ENCODE results near the gene DRGX.
A peak's percentile ranks its signal among the peaks of the same experiment; 100 is the strongest.

Gene DRGX

GRCh38 chr10:49395741-49396665 lies at the start of gene DRGX:
TSS of gene DRGX (minus strand) at chr10:49396089. CDS start at chr10:49395440, 649 bp downstream.
- DNase-seq = no peak

DNA sequence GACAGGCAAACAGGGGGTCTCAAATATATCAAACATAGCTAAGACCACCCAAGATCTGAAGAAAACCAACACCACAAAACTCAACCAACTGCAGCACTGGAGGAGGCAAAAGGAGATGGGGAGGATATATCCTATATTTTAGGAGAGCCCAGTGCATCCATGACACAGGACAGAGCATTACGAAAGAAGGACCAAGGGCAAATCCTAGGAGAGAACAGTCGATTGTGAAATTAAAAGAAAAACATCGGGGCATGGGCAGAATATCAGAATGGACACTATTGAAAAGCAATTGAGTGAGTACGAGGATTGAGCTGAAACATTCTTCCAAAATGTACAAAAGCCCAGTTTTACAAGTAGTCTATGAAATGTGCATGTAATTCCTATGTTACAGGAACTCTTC lies 48.5 kb upstream of the DRGX start:
- no peak for DNase-seq

GRCh38 chr10:49442863-49443262 lies 47.0 kb upstream of the DRGX start:
- no peak for DNase-seq

- DNase-seq = peak; percentile 19
These were observed 45.9 kb upstream of the DRGX start for GRCh38 chr10:49441488-49442476.

- no peak for DNase-seq
These were observed 39.3 kb upstream of the DRGX start for GRCh38 chr10:49435225-49435624.

DNA sequence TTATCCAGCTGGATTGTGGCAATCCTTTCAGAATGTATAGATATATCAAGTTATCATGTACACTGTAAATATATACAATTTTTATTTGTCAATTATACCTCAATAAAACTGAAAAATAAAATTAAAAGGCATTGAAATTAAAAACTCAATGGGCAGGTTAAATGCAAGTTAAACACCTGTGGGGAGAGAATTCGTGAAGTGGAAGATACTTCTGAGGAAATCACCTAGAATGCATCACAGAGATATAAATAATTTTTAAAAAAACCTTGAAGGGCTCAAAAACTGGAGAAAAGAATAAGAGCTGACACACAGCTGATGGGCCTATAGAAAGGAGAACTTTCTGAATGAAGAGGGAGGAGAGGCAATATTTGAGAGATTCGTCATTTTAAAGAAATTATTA lies 37.2 kb upstream of the DRGX start:
- no peak for DNase-seq

DNA sequence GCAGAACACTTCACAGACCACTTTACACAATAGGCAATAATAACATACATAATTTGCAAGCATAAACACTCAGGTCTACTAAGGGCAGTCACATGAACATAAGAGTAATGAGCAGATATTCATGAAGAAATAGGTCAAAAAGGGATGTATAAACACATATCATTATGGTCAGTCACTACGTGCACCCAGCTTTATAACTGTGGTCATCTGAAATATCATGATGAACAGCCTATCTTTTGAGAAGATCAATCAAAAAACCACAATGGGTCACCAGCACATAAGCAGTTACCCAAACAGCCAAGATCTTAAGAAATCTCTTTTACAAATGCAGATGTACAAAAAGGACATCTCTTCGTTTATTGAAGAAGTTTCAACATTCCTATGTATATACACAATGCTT lies 35.5 kb upstream of the DRGX start:
- DNase-seq = no peak

GRCh38 chr10:49429458-49429857 lies 33.6 kb upstream of the DRGX start:
- DNase-seq = no peak

DNA sequence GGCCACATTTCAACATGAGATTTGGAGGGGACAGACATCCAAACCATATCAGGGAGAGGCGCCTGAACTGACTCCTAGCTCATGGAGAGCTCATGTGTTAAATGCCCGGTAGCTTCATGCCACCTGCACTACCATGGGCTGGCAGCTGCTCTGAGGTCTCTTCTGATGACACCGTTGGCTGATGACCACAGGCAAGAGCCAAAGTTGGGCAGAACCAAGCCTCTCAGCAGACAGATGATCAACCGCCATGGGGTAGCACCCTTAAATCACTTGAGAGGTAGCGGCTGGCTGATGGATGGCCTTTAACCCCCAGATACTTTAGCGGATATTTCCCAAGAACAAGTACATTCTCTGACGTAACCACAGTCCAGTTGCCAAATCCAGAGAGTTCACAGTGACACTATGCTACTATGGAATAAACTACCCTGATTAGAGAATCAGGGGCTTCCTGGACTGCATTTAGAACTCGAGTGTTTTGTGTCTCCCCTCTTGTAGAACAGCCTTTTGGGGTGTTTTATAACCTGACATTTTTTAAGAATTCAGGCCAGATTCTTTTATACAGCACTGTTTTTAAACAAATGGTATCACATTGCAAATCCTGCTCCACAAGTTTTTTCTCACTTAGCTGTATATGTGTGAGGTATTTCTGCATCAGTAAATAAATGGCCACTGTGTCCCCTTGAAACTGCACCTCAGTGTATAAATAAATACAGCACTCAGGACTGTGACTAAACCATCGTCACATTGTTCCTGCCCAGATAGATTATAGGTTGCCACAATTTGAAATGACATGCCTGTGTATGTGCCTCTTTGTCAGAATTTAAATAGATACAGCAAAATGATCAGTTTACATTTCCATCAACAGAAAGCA lies 30.8 kb upstream of the DRGX start:
- DNase-seq = no peak

DNA sequence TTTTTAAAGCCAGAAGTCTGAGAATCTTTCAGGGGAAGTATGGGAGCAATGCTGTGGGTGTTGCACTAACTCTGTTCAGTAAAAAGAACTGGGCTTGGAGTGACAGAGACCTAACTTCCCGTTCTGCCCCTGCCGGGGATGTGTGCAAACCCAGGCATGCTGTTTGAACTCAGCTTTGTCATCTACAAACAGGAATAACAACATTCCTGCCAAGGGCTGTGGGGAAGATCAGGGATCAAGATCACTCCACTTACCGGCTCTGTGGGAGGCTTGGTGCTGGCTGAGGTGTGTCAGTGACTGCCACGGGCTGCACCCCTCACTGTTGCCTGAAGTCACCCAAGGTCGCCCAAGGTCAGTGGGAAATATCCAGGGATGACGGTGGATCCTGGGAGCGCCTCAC lies 23.1 kb upstream of the DRGX start:
- DNase-seq = no peak

DNA sequence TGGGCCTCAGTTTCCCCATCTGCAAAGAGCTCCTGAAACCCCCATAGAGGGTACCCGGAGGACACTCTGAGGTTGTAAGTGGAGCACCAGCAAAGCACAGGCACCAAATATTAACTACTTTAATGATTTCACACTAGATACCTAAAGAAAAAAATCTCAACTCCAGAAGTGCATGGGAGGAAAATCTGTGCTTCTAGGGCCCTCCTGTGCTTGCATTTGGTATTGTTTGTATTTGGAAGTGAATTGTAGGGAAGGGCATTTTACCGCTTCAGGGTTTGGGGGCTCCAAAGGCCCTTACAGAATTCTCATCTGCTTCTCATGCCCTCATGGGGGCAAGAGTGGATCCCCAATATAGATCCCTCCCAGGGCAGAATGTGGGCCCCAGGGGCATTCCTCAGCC lies 22.4 kb upstream of the DRGX start:
- no peak for DNase-seq

DNA sequence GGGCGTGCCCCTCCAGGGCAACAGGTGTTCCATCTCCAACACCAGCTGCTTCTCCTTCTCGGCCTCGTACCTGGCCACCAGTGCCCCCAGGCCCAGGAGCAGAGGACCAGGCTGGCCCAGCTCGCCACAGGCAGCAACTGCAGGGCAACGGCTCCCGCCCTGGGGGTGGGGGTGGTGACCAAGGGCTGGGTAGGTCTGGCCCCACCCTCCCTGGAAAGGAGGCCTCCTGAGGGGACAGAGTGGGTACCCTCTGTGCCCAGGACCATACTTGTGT lies 22.1 kb upstream of the DRGX start:
- no peak for DNase-seq

DNA sequence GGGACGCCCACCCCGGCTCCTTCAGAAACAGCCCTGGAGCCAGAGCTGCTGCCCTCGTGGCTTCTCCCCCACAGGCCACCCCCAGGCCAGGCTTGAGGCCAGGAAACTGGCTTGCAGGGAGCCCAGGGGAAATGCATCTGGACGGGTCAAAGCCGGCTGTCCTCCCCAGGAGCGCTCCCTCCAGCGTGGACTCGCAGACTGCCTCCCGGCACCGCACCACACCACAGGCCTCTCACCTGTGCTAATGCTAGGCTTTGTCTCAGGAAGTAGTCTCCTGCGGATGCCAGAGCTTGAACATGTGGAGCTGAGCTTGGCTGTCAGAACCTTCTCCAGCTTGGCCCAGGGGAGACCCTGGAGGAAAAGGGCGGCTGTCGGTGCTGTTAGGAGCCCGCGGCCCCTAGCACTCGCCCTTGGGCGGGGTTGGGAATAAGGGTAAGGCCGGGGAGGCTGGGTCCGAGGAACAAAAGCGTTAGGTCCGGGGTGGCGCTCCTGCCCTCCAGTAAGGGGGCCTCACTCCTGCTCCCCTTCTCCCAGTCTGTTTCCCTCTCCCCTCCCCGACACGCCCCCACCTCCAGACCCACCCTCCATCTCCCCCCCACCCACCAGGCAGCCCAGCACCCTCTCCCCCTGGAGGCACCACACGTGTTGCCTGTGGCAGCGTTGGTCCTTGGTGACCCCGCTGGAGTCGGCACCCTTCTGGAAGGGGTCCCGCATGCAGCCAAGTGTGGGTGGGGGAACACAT lies 21.6 kb upstream of the DRGX start:
- no peak for DNase-seq

DNA sequence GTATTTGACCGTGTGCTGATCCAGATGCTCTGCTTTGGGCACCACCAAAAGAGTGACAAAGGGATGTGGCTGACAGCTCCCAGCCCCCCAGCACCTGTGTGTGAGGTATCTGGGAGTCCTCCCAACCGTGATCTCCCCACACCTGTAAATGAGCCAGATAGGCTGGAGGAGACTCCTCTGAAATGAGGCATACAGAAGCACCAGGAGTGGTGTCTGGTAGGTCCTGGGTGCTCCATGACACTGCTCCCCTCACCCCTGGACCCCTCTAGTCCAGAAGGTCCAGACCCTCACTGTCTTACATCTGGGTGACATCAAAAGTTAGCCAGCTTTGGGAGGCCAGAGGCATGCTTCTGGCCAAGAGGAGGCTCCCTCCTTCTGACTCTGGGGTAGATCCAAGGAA lies 20.0 kb upstream of the DRGX start:
- no peak for DNase-seq

- no peak for DNase-seq
These were observed 19.2 kb upstream of the DRGX start for GRCh38 chr10:49415109-49415508.

- DNase-seq = no peak
These were observed 18.6 kb upstream of the DRGX start for GRCh38 chr10:49414496-49414895.

DNA sequence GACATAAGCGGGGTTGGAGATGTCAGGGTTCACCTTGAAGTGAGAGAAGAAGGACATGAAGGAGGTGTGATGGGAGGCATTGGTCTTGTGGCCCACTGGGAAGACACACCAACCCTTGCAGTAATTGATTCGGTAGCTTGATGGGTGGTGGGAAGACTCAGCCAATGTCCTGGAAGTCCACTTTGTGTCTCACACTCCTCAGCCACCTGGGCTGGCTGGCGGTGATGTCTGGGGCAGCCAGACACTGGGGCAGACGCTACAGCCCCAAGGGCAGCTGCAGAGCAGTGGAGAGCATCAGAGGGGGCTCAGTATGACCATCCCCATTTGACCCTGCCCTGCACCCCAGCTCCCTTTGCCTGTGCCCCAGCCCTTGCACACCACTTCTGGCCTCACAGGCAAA lies 16.7 kb upstream of the DRGX start:
- no peak for DNase-seq

GRCh38 chr10:49410365-49411074 lies 14.6 kb upstream of the DRGX start:
- no peak for DNase-seq

DNA sequence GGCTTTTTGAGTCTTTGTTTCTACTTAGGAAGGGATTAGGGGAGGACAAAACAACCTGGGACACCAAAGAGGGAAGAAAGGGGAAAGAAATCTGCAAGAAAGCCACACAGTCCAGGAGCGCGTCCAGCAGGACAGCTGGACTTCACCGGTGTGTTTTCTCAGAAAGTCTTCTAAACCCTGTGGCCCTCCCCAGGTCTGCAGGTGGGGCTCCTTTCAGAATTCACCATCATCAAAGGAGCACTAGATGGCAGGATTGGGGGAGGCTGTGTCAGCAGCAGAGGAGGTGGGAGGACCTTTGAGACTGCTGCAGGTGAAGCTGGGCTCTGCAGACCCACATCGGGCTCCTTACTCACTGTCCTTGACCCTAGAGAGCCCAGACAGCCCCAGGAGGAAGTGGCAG lies 13.9 kb upstream of the DRGX start:
- no peak for DNase-seq

DNA sequence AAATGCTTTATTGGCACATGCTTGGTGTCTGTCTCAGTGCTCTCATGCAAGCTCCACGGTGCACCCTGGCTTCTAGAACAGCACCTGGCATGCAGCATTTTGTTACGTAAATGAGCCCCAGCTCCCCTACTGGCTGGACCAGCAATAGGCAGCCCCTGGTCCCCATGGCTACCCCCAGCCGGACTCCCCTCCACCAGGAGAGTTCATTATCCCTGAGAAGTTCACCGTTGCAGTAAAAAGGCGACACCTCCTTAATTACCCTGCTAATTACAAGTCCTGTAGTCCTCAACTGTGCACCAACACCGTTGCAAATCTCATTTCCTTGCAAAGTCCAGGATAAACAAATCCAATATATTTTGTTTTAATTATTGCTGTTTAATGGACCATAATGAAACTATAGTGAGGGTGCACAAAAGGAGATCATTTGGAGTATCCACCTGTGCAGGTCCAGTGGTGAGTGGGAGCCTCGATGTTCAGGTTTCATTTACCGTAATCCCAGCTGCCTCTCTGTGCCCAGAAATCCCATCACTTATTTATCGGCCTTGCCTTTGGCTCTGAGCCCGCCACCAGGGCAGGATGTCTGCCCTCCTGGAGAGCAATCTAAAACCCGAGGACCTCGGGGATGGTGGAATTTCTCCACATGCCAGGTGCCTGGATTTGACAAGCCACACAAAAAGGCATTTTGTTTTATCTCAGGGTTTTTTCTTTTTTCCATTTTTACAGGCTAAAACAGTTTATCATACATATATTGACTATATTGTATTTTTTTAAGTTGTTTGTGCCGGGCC lies 12.8 kb upstream of the DRGX start:
- DNase-seq = no peak

All from activated gamma-delta T cell treated with Interleukin-2 at 50 U/mL for 16 hours (primary cell).